Fibroblast of skin of right quadriceps (primary cell): Measurements from ENCODE around the gene CFAP53.
A peak's percentile ranks its signal among the peaks of the same experiment; 100 is the strongest.
"Not testable (repeated sequence)": the region's sequence is repeated elsewhere in the genome, so short reads cannot be mapped to it uniquely, and the experiment has no call there.

Experiments used
- DNase-seq: peaks from one replicate; pipeline ENCODE4 v3.0.0-alpha.2; 2013

The CFAP53 gene

DNA sequence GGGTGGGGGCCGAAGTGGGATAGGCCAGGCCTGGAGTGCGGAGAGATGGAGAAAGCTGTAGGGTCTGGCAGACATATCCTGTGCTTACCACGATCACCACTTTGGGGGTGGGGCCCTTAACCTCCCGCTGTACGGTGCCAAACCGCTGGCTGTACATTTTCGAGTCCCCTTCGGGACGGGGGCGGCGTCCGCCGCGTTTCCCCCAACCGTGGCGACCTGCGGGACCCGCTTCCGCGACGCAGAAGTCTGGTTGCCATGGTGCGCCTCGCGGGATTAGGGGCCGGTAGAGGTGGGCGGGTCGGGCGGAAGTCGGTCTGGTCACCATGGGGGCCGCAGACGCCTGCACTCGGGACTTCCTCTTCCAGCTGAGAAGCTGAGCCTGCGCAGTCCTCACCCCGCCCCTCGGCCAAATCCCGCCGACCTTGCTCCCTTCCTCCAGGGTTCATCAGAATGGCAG is at the start of gene CFAP53:
CFAP53 (minus strand) TSS at position 248 of the 457 bp plus-strand sequence; CDS start at position 157, 91 bp downstream.
- DNase-seq = peak; percentile 84

DNA sequence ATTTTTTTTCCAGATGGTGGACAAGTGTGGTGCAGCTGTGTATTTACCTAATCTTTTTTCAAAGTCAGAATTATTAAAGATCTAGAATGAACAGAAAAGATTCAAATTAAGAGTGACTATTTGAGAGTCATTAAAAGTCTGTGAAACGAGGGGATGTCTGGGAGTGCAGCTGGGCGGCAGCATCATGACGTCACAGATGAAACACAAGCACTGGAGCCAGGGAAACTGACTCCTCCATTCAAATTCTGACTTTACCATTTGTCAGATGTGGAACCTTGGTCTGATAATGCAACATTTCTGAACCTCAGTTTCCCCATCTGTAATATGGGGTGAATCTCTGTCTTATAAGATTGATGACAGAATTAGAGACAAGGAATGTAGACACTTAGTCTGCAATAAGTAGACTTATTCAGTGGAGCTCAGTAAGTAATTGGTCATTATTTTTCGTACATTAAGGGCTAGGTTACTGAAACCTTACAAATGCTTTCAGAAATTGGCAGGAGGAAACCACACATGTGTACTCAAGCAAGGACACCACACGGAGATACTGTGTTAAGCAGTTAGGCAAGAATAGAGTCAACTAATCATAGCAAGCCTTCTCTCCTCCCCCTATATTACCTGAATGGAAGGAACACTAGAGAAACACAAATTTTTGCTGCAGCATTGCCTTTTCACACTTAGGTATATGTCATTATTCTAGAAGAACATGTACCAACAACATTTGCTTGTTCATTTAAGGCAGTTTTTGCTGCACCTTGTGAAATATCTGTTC is 49.0 kb upstream of the CFAP53 start:
- DNase-seq = no peak

GRCh38 chr18:50313873-50314460 is 47.7 kb upstream of the CFAP53 start:
- no peak for DNase-seq

DNA sequence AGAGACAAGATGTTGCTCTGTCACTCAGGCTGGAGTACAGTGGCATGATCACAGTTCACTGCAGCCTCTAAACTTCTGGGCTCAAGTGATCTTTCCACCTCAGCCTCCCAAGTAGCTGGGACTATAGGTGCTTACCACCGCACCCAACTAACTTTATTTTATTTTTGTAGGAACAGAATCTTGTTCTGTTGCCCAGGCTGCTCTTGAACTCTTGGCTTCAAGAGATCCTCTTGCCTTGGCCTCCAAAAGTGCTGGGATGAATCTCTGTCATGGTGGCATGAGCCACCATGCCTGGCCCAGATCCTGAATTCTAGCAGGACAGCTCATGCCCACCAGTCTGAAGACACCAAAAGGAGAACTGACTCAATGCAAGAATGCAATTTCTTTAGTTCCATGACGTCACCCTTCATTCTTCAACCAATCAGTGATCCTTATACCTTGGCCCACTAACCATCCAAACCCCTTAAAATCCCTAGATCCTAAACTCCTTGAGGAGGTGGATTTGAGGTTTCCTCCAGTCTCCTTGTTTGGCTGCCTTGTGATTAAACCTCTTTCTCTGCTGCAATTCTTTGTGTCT is 46.8 kb upstream of the CFAP53 start:
- DNase-seq = no peak

- DNase-seq = no peak
Observed at GRCh38 chr18:50312296-50313030, 46.2 kb upstream of the CFAP53 start.

GRCh38 chr18:50311650-50312049 is 45.4 kb upstream of the CFAP53 start:
- DNase-seq = no peak

DNA sequence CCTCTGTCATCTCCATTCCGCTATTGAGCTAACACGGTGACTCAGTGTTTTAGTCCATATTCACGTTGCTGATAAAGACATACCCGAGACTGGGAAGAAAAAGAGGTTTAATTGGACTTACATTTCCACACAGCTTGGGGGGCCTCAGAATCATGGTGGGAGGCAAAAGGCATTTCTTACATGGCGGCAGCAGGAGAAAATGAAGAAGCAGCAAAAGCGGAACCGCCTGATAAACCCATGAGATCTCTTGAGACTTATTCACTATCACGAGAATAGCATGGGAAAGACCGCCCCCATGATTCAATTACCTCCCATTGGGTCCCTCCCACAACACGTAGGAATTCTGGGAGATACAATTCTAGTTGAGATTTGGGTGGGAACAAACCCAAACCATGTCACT is 43.8 kb upstream of the CFAP53 start:
- no peak for DNase-seq

- DNase-seq = not testable (repeated sequence)
Observed at GRCh38 chr18:50308851-50309250, 42.6 kb upstream of the CFAP53 start.

DNA sequence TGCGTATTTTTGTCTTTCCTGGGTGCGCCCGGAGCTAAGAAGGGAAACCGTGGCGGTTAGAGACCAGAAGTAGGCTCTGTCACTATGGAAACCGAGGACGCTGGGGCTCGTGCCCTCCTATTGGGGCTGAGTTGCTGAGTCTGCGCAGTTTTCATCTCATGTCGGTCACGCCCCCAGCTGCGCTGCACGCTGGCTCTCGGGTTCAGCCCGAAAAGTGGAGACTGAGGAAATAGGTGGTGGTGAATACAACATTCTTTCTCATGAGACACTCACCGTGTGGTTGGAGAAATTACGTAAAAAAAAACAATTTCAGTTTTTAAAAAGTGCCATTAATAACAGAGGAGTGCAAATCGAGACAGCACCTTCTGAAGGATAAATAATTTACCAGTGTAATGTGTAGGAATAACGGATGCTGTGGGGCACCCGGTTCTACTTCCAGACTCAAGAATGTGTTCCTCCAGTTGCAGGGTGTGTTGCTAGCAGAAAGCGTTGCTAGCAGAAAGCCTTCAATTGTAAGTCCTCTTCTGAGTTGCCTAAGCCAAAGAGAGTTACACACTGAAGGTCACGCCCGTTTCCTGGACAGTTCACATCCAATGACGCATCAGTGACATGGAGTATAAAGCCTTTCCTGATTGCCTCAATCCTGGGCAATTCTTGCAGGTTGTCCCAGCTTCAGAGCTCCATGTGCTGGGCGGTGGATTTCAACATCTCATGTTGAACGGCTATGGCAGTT is 41.6 kb upstream of the CFAP53 start:
- peak; percentile 85 for DNase-seq

GRCh38 chr18:50307400-50307737 is 41.1 kb upstream of the CFAP53 start:
- DNase-seq = no peak

- peak; percentile 44 for DNase-seq
Observed at GRCh38 chr18:50306944-50307343, 40.6 kb upstream of the CFAP53 start.

DNA sequence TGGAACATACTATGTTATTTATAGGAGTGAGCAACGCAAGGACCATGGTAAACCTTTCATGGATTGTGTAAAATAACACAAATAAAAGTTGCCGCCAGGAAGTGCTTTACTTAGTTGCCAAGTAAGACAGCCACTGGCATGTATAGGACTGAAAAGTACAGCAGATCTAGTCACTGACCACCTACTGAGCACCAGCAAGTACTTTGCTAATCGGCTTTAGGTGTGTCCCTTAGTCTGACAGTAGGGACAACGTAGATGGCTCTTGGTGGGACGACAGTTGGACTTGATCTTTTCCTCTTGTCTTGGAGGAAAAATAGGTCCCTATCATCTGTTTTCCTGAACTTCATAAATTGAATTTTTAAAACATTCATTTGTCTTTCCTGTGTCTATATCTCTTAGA is 34.8 kb upstream of the CFAP53 start:
- DNase-seq = no peak

DNA sequence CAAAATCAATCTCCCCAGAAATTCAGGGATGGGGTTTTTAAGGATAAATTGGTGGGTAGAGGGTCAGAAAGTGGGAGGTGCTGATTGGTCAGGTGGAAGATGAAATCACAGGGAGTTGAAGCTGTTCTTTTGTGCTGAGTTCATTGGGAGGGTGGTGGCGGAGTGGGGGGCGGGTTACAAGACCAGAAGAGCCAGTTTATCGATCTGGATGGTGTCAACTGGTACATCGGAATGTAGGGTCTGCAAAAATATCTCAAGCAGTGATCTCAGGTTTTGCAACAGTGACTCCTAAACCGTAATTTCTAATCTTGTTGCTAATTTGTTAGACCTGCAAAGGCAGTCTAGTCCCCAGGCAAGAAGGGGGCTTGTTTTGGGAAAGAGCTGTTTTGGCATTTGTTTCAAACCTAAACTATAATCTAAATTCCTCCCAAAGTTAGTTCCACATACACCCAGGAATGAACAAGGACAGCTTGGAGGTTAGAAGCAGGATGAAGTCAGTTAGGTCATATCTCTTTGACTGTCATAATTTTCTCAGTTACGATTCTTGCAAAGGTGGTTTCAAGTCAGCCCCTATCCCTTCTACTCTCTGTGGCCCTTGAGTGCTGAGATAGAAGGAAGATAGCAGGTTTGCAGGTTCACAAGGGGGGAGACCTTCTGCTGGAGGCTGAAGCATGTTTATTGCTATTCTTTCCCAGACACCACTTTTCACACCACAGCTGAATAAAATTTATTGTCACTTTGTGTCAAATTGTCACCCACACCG is 33.5 kb upstream of the CFAP53 start:
- DNase-seq = no peak

DNA sequence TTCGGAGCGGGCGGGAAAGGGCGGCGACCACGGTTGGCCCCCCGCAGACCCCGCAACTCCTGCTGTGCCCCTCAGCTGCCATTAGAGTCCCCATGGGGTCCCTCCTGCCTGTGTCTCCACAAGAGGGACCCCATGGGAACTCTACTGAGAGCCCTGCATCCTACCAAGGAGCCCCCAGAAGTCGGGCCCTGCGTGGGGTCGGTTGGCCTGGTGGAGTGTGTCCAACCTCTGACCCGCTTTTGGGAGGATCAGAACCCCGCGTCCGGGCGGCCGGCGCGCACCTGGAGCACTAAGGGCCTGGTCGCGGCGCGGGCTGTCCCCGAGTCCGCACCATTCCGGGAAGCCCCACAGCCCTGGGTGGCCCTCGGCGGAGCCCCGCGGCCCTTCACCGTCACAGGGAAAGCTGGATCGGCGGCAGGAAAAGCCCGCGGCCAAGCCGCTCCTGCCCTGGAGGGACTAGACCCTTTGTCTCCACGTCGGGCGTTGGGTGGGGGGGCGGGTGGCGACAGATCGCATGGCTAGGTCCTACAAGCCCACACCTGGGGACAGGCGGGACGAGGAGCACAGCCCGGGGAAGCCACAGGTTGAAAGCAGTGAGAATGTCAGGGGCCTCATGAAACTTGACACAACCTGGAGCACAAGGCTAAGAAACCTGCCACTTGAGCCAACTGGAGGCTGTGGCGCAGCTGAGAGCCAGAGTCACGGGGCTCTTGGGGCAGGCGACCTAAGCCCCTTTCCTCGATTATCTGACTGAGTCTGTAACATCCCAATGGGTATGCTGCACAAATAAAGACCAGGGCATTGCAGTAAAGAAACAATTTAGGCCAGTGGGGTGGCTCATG is 32.4 kb upstream of the CFAP53 start:
- DNase-seq = no peak

GRCh38 chr18:50297621-50298442 is 31.5 kb upstream of the CFAP53 start:
- DNase-seq = peak; percentile 64

- DNase-seq = no peak
Observed at GRCh38 chr18:50293039-50293438, 26.7 kb upstream of the CFAP53 start.

- no peak for DNase-seq
Observed at GRCh38 chr18:50289108-50289443, 22.8 kb upstream of the CFAP53 start.

DNA sequence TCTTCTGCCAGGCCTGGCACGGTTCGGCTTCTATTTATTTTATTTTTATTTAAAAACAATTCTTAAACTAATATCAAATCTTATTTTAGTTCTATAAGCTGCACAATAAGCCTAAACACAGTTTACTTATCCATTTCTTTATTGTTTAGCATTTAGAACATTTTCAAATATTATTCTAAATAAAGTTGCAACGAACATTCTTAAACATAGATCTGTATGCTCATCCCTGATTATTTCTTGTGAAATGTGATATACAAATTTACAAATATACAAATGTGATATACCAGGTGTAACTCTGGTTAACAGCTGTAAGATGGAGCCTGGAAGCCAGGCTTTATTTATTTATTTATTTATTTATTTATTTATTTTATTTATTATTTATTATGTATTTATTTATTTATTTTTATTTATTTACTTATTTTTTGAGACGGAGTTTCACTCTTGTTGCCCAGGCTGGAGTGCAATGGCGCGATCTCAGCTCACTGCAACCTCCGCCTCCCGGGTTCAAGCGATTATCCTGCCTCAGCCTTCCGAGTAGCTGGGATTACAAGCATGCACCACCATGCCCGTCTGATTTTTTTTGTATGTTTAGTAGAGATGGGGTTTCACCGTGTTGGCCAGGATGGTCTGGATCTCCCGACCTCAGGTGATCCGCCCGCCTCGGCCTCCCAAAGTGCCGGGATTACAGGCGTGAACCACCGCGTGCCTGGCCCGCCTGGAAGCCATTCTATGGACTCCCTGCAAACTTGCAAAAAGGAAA is 22.2 kb upstream of the CFAP53 start:
- not testable (repeated sequence) for DNase-seq
